H1 (cell line): Measurements from ENCODE around the gene MBLAC1. TPM values are rescaled to one million over a fixed set of nuclear protein-coding genes. Genes with fewer than 3 reads are reported as not detected.

Experiments used
- CTCF ChIA-PET: fragments of 300-600 bp; sonication (Branson Sonifier 250); formaldehyde crosslinking; loops from one replicate; lab custom pipeline; 2021; ENCODE audit not compliant: partially characterized antibody; lab: Charles Lee
- POLR2A ChIA-PET: fragments of 300-600 bp; sonication (Branson Sonifier 250); formaldehyde crosslinking; loops from one replicate; lab custom pipeline; 2021; ENCODE audit warnings: inconsistent platforms; ENCODE audit not compliant: partially characterized antibody; lab: Charles Lee
- DNase-seq, 2 experiments: peaks; one replicate each; pipeline versions ENCODE4 v3.0.0 to v3.0.0-alpha.2; 2010 to 2022; ENCODE audit warnings: low spot score in 2 of 2, low read depth in 1 of 2, mixed read lengths in 1 of 2
- FAIRE-seq: peaks from 2 replicates; lab custom pipeline; 2011; peaks lifted over from hg19 to GRCh38; lab: Jason Lieb, UNC
- H2AFZ ChIP-seq: 2 replicates; pipeline ENCODE4 v1.8.1; 2012; ENCODE audit warnings: low read length, inconsistent platforms
- H2AK5ac ChIP-seq: 2 replicates; pipeline ENCODE4 v1.6.1; 2013; ENCODE audit warnings: low read depth, low read length
- H2BK120ac ChIP-seq: replicated peaks from 2 replicates; pipeline ENCODE3; 2013; ENCODE audit warnings: low read depth, low read length, inconsistent platforms
- H2BK12ac ChIP-seq: 2 replicates; pipeline ENCODE4 v1.6.1; 2013; ENCODE audit warnings: low read depth, low read length
- H2BK15ac ChIP-seq: 2 replicates; pipeline ENCODE4 v1.6.1; 2013; ENCODE audit warnings: low read length
- H2BK20ac ChIP-seq: 2 replicates; pipeline ENCODE4 v1.6.1; 2013; ENCODE audit warnings: low read length
- H2BK5ac ChIP-seq: 2 replicates; pipeline ENCODE4 v1.6.1; 2013; ENCODE audit warnings: low read depth, low read length
- H3K14ac ChIP-seq: 2 replicates; pipeline ENCODE4 v1.6.1; 2013; ENCODE audit warnings: inconsistent platforms; ENCODE audit not compliant: insufficient read length
- H3K18ac ChIP-seq: 2 replicates; pipeline ENCODE4 v1.6.1; 2013; ENCODE audit warnings: low read length; ENCODE audit errors: extremely low read depth
- H3K23ac ChIP-seq: 2 replicates; pipeline ENCODE4 v1.6.1; 2013; ENCODE audit warnings: inconsistent platforms; ENCODE audit not compliant: insufficient read length
- H3K23me2 ChIP-seq: 2 replicates; pipeline ENCODE4 v1.6.1; 2013; ENCODE audit warnings: low read depth, low read length
- H3K27ac ChIP-seq: 2 replicates; pipeline ENCODE4 v1.6.1; 2011; ENCODE audit warnings: low read depth, low read length, inconsistent platforms
- H3K27me3 ChIP-seq, 4 experiments: replicated peaks in 1 of 4; 1 replicate in 1 of 4; 2 replicates in 3 of 4; pipeline versions ENCODE4 v1.6.1 to v1.8.1; 2011 to 2013; ENCODE audit warnings: low read length in 3 of 4, mild to moderate bottlenecking in 3 of 4, inconsistent platforms in 2 of 4, mixed read lengths in 2 of 4, moderate library complexity in 1 of 4; ENCODE audit not compliant: control insufficient read depth in 3 of 4, insufficient read depth in 3 of 4; ENCODE audit errors: extremely low read depth in 1 of 4
- H3K36me3 ChIP-seq, 4 experiments: 2 replicates each; pipeline versions ENCODE4 v1.6.1 to v1.8.1; 2011 to 2013; ENCODE audit warnings: mild to moderate bottlenecking in 4 of 4, low read length in 3 of 4, moderate library complexity in 2 of 4, control low read depth in 1 of 4, inconsistent platforms in 1 of 4; ENCODE audit not compliant: insufficient read depth in 4 of 4, control insufficient read depth in 2 of 4
- H3K4ac ChIP-seq: replicated peaks from 2 replicates; pipeline ENCODE3; 2013; ENCODE audit warnings: low read length, low read depth, mixed read lengths, inconsistent platforms; ENCODE audit not compliant: insufficient read length
- H3K4me1 ChIP-seq, 4 experiments: replicated peaks in 1 of 4; 1 replicate in 1 of 4; 2 replicates in 3 of 4; pipeline versions ENCODE4 v1.6.1 to v1.8.1; 2011 to 2013; ENCODE audit warnings: low read length in 3 of 4, inconsistent platforms in 2 of 4, mixed read lengths in 1 of 4; ENCODE audit not compliant: insufficient read depth in 4 of 4, control insufficient read depth in 3 of 4
- H3K4me2 ChIP-seq, 2 experiments: 2 replicates each; pipeline versions ENCODE4 v1.6.1 to v1.8.1; 2011 to 2013; ENCODE audit warnings: low read depth in 2 of 2, low read length in 2 of 2, control low read depth in 1 of 2, inconsistent platforms in 1 of 2, mild to moderate bottlenecking in 1 of 2; ENCODE audit not compliant: insufficient read depth in 1 of 2
- H3K4me3 ChIP-seq, 4 experiments: fragments of 200-600, 300-600 bp in 1 of 4; sonication (generic), shearing (Covaris generic), sonication (Bioruptor Twin) in 1 of 4; 2 replicates each; pipeline versions ENCODE4 v1.5.1 to v1.8.1; 2011 to 2016; ENCODE audit warnings: low read length in 4 of 4, low read depth in 3 of 4, control low read depth in 2 of 4, inconsistent platforms in 2 of 4, mild to moderate bottlenecking in 2 of 4, mixed read lengths in 1 of 4, moderate library complexity in 1 of 4; ENCODE audit not compliant: insufficient read depth in 2 of 4; ENCODE audit errors: extremely low read depth in 1 of 4
- H3K56ac ChIP-seq: replicated peaks from 2 replicates; pipeline ENCODE3; 2013; ENCODE audit warnings: low read depth, mild to moderate bottlenecking, mixed read lengths, low read length, inconsistent platforms; ENCODE audit not compliant: insufficient read length
- H3K79me1 ChIP-seq: 2 replicates; pipeline ENCODE4 v1.6.1; 2013; ENCODE audit warnings: low read depth, low read length, control low read depth
- H3K79me2 ChIP-seq, 2 experiments: 2 replicates each; pipeline versions ENCODE4 v1.6.1 to v1.8.1; 2012 to 2013; ENCODE audit warnings: low read length in 2 of 2, mild to moderate bottlenecking in 2 of 2, inconsistent platforms in 1 of 2; ENCODE audit not compliant: insufficient read depth in 2 of 2, control insufficient read depth in 1 of 2
- H3K9ac ChIP-seq, 4 experiments: replicated peaks in 1 of 4; 1 replicate in 1 of 4; 2 replicates in 3 of 4; pipeline versions ENCODE4 v1.6.1 to v1.8.1; 2011 to 2013; ENCODE audit warnings: low read depth in 3 of 4, low read length in 3 of 4, control low read depth in 2 of 4, mild to moderate bottlenecking in 2 of 4, moderate library complexity in 2 of 4, inconsistent platforms in 1 of 4; ENCODE audit errors: extremely low read depth in 1 of 4
- H3K9me3 ChIP-seq, 2 experiments: 2 replicates each; pipeline versions ENCODE4 v1.6.1 to v1.8.1; 2012 to 2013; ENCODE audit warnings: mild to moderate bottlenecking in 2 of 2, moderate library complexity in 2 of 2, control low read depth in 1 of 2, inconsistent platforms in 1 of 2, low read depth in 1 of 2, low read length in 1 of 2, mixed read lengths in 1 of 2; ENCODE audit not compliant: insufficient read depth in 2 of 2
- H4K20me1 ChIP-seq, 2 experiments: replicated peaks in 1 of 2; 2 replicates each; pipeline versions ENCODE3 to v1.8.1; 2011 to 2013; ENCODE audit warnings: inconsistent platforms in 2 of 2, low read length in 2 of 2, mild to moderate bottlenecking in 1 of 2; ENCODE audit not compliant: insufficient read depth in 2 of 2, control insufficient read depth in 1 of 2
- H4K5ac ChIP-seq: 2 replicates; pipeline ENCODE4 v1.6.1; 2013; ENCODE audit warnings: low read length, low read depth, mixed read lengths, inconsistent platforms; ENCODE audit not compliant: insufficient read length
- H4K8ac ChIP-seq: 2 replicates; pipeline ENCODE4 v1.8.0; 2013; ENCODE audit warnings: mild to moderate bottlenecking, moderate library complexity, low read length, inconsistent platforms; ENCODE audit not compliant: insufficient read depth; ENCODE audit errors: extremely low read depth
- H4K91ac ChIP-seq: replicated peaks from 2 replicates; pipeline ENCODE3; 2013; ENCODE audit warnings: low read length, mixed read lengths, inconsistent platforms; ENCODE audit not compliant: insufficient read length
- CBX8 ChIP-seq: fragments of 300-800, 300-1000 bp; sonication (generic); IDR thresholded peaks from 2 replicates; pipeline ENCODE4 v1.7.1; 2016; ENCODE audit warnings: low read depth, low read length, borderline replicate concordance
- CEBPB ChIP-seq: IDR thresholded peaks from 2 replicates; pipeline ENCODE4 v1.6.1; 2012; ENCODE audit warnings: low read depth, low read length
- CREB1 ChIP-seq: IDR thresholded peaks from 2 replicates; pipeline ENCODE4 v1.6.1; 2012; ENCODE audit warnings: inconsistent platforms
- POLR2A ChIP-seq, 2 experiments: IDR thresholded peaks; 1 replicate in 1 of 2; 2 replicates in 1 of 2; pipeline ENCODE4 v1.6.1; 2011; ENCODE audit warnings: low read depth in 2 of 2, low read length in 2 of 2, mild to moderate bottlenecking in 2 of 2; ENCODE audit errors: control extremely low read depth in 1 of 2
- RAD21 ChIP-seq, 2 experiments: IDR thresholded peaks in 1 of 2; conservative IDR thresholded peaks in 1 of 2; 2 replicates each; pipeline ENCODE4 v1.6.1; 2011; ENCODE audit warnings: low read depth in 2 of 2, low read length in 2 of 2, improper control_type of control experiment in 1 of 2, inconsistent platforms in 1 of 2, mild to moderate bottlenecking in 1 of 2, moderate library complexity in 1 of 2
- RBBP5 ChIP-seq: IDR thresholded peaks from 2 replicates; pipeline ENCODE4 v1.7.1; 2012; ENCODE audit warnings: low read depth, mild to moderate bottlenecking, inconsistent platforms, low read length, moderate library complexity, borderline replicate concordance
- RNF2 ChIP-seq: fragments of 200-900, 300-1000 bp; sonication (generic); IDR thresholded peaks from 2 replicates; pipeline ENCODE4 v1.7.1; 2016; ENCODE audit warnings: borderline replicate concordance, low read depth, mild to moderate bottlenecking, antibody characterized with exemption, low read length; ENCODE audit not compliant: poor library complexity, severe bottlenecking; ENCODE audit errors: missing control alignments
- SIN3A ChIP-seq, 2 experiments: IDR thresholded peaks in 1 of 2; conservative IDR thresholded peaks in 1 of 2; 2 replicates each; pipeline ENCODE4 v1.6.1; 2011 to 2012; ENCODE audit warnings: low read length in 2 of 2, improper control_type of control experiment in 1 of 2, low read depth in 1 of 2, mild to moderate bottlenecking in 1 of 2
- SIRT6 ChIP-seq: IDR thresholded peaks from one replicate; pipeline ENCODE4 v1.7.1; 2012; ENCODE audit warnings: low read length, inconsistent platforms
- SIX5 ChIP-seq: IDR thresholded peaks from 2 replicates; pipeline ENCODE4 v1.6.1; 2011; ENCODE audit warnings: mild to moderate bottlenecking, low read depth, low read length
- SP4 ChIP-seq: IDR thresholded peaks from 2 replicates; pipeline ENCODE4 v1.6.1; 2012; ENCODE audit warnings: low read length, inconsistent platforms
- TEAD4 ChIP-seq: IDR thresholded peaks from 2 replicates; pipeline ENCODE4 v1.6.1; 2012; ENCODE audit warnings: low read depth, low read length, inconsistent platforms, mixed read lengths
- YY1 ChIP-seq: IDR thresholded peaks from 2 replicates; pipeline ENCODE4 v1.6.1; 2011; ENCODE audit warnings: low read depth, mild to moderate bottlenecking, low read length
- WGBS, 2 experiments: shearing (Covaris generic) in 1 of 2; methylation state at CpG; one replicate each; pipeline versions ENCODE4 v1.1.6 to v1.1.7; 2013 to 2015; ENCODE audit warnings: low lambda C conversion rate in 2 of 2, mixed read lengths in 2 of 2, inconsistent platforms in 1 of 2, low coverage in 1 of 2, missing lambda C conversion rate in 1 of 2; ENCODE audit not compliant: insufficient replicate concordance in 2 of 2, insufficient coverage in 1 of 2, insufficient read length in 1 of 2; ENCODE audit errors: extremely low coverage in 1 of 2, missing lambda C conversion rate in 1 of 2; 5-methylcytosine and 5-hydroxymethylcytosine counted together
- polyA plus RNA-seq, 7 experiments: library from polyadenylated mRNA; depleted of rRNA in 3 of 7; stranded (reverse) in 5 of 7; unstranded in 2 of 7; fragments of >200 nt in 5 of 7; fragments of 200-250 nt in 2 of 7; gene quantifications; 1 replicate in 5 of 7; 2 replicates in 1 of 7; 4 replicates in 1 of 7; pipeline versions ENCODE4 v1.2.1 to v1.2.3, GENCODE V29; 2011 to 2013; ENCODE audit warnings: missing spikeins in 2 of 7, mixed read lengths in 2 of 7
- total RNA-seq: library from RNA; stranded (reverse); fragmentation: NEBNext Ultra II Directional; extraction: Animal tissue kit (Norgen Biotek cat#: 25700); gene quantifications from 2 replicates; pipeline ENCODE4 v1.2.1, GENCODE V29; 2021

MBLAC1 gene
- total and polyA plus RNA-seq, 2 of the 8 experiments (the other 6 are each of a cell fraction or from before 2014, with no cell fraction given), result 1.00 to 1.7 TPM

DNA sequence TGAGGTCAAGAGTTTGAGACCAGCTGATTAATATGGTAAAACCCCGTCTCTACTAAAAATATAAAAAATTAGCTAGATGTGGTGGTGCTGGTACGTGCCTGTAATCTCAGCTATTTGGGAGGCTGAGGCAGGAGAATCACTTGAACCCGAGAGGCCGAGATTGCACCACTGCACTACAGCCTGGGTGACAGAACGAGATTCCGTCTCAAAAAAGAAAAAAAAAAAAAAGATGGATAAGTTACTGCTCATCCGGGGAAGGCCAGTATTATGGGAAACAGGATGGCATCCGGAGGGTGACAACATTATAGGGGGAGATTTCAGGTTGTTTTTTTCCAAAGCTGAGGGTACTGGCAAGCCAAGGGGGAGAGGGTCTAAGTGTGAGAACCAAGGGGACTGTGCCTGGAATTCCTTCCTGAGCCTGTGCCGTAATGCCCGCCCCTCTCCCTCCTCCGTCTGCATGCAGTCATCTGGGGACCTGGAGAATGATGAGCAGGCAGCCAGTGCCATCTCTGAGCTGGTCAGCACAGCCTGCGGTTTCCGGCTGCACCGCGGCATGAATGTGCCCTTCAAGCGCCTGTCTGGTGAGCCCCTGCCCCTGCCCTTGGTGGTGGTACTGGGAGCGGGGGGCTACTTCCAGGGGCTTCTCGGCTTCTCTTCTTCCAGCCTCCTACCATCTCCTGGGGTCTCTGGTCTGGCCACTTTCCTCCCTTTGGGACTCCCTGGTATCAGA lies 26.3 kb downstream of the MBLAC1 start:
- POLR2A ChIA-PET, result interaction anchor here (0.6 to 9.9 kb wide), 7 partner anchors 13 to 111 kb away, joined by 3 to 145 read pairs (median 3); partner anchors contain the start of gene GAL3ST4
- no peaks in the 10 kb centered on the region for H3K27me3 ChIP-seq
- H3K4me1 ChIP-seq, result peaks cover 0 to 15% (median 9%) of the 10 kb centered on the region in 4 experiments; a peak in 5 of 7 replicates
- no peak overlapping the region for H2BK20ac ChIP-seq
- H3K14ac ChIP-seq, result no peak overlapping the region
- H3K9me3 ChIP-seq, result no peaks in the 10 kb centered on the region
- H3K18ac ChIP-seq, result no peak overlapping the region
- no peak overlapping the region for H3K56ac ChIP-seq
- DNase-seq (no peak), FAIRE-seq (no peak)
- no peak overlapping the region for H2AFZ ChIP-seq
- no peak overlapping the region for H2BK15ac ChIP-seq
- H2AK5ac ChIP-seq, result no peak overlapping the region
- no peak overlapping the region for H3K9ac ChIP-seq
- H4K5ac ChIP-seq, result no peak overlapping the region
- H3K27ac ChIP-seq, result no peak overlapping the region
- no peak overlapping the region for H3K4me3 ChIP-seq
- peaks cover 9% of the 10 kb centered on the region for H3K23me2 ChIP-seq
- H3K79me2 ChIP-seq, result peaks cover 0 to 12% of the 10 kb centered on the region in 2 experiments; a peak in 2 of 4 replicates
- CTCF ChIA-PET, result interaction anchor here (0.6 to 7.9 kb wide), 2 partner anchors 19 to 938 kb away, joined by 3 to 83 read pairs; no protein-coding TSS in a partner anchor
- H2BK12ac ChIP-seq, result no peak overlapping the region
- H3K36me3 ChIP-seq, result peaks cover 8 to 47% (median 26%) of the 10 kb centered on the region in 4 experiments
- H4K8ac ChIP-seq, result no peak overlapping the region; the same call in 1 of the 2 replicates
- H4K20me1 ChIP-seq, result peaks cover 14 to 32% of the 10 kb centered on the region in 2 experiments
- no peak overlapping the region for H2BK5ac ChIP-seq
- H3K4me2 ChIP-seq, result no peak overlapping the region
- no peak overlapping the region for H3K4ac ChIP-seq
- no peak overlapping the region for H3K23ac ChIP-seq
- H3K79me1 ChIP-seq, result no peaks in the 10 kb centered on the region; the same call in none of the 2 replicates
- 92% methylated on average over 16 of the region's 18 CpGs; no CpG with 5 or more reads in 1 of the 2 experiments for WGBS, 2 experiments
- H4K91ac ChIP-seq, result no peak overlapping the region
- H2BK120ac ChIP-seq, result no peak overlapping the region
- TF ChIP-seq TEAD4 (no peak), SIX5 (no peak), SP4 (no peak), POLR2A (IDR thresholded peaks at IDR 0.05; ENCODE audit: control extremely low read depth in 1 of 2, low read depth in 2 of 2, low read length in 2 of 2) (no peak), SIRT6 (no peak), CBX8 (no peak), YY1 (no peak), CREB1 (no peak), SIN3A (conservative IDR thresholded peaks at IDR 0.05 in 1 of 2, IDR thresholded peaks at IDR 0.05 in 1 of 2; ENCODE audit: low read depth in 1 of 2, low read length in 2 of 2) (no peak), RAD21 (IDR thresholded peaks at IDR 0.05 in 1 of 2, conservative IDR thresholded peaks at IDR 0.05 in 1 of 2; ENCODE audit: low read depth in 2 of 2, low read length in 2 of 2) (no peak), RNF2 (no peak), RBBP5 (no peak), CEBPB (no peak)
